OCI-M1 (cell line): ENCODE measurements around the gene MEAK7.
A peak's percentile ranks its signal among the peaks of the same experiment; 100 is the strongest.

Experiments
- DNase-seq: peaks from one replicate; lab custom pipeline; 2025; lab: John Stamatoyannopoulos, UW

The MEAK7 gene, protein sequence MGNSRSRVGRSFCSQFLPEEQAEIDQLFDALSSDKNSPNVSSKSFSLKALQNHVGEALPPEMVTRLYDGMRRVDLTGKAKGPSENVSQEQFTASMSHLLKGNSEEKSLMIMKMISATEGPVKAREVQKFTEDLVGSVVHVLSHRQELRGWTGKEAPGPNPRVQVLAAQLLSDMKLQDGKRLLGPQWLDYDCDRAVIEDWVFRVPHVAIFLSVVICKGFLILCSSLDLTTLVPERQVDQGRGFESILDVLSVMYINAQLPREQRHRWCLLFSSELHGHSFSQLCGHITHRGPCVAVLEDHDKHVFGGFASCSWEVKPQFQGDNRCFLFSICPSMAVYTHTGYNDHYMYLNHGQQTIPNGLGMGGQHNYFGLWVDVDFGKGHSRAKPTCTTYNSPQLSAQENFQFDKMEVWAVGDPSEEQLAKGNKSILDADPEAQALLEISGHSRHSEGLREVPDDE

DNA sequence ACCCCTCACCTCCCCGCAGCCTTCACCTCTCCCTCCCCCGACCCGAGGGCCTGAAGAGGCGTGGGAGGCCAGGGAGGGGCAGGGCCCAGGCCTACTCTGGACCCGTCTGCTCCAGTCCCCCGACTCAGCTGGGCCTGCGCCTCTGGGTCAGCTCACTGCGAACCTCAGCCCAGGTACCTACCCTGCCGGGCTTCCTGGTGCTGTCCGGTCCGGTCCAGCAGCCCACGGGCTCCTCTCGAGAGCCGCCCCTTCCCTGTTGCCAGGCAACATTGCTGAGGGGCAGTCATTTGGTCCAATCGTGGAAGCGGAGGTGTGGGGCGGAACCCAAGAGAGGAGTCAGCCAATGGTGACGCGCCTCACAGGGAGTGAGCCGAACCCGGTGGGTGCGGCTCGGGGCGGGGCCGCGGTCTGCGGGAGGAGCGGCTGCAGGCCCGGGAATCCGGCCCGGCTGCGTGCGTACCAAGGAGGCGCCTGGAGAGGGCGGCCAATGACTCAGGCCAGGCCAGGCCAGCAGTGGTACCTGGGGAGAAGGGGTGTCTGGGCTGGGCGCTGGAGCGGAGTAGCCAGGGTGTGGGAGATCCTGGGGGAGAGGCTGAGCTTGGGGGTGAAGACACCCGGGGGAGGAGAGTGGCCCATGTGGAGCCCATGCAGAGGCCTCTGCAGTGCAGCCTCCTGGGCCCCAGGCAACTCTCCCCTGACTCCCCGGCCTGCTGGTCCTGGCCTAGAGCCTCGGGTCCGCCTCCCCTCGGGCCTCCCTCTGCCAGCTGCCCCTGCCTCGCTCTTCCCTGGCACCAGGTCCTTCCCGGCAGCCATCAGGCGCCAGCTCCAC is at the start of gene MEAK7:
Gene MEAK7, minus strand, starts transcription at position 240 of the 829 bp plus-strand sequence. CDS start 6,573 bp downstream, outside the sequence.
- DNase-seq = peak; percentile 99

DNA sequence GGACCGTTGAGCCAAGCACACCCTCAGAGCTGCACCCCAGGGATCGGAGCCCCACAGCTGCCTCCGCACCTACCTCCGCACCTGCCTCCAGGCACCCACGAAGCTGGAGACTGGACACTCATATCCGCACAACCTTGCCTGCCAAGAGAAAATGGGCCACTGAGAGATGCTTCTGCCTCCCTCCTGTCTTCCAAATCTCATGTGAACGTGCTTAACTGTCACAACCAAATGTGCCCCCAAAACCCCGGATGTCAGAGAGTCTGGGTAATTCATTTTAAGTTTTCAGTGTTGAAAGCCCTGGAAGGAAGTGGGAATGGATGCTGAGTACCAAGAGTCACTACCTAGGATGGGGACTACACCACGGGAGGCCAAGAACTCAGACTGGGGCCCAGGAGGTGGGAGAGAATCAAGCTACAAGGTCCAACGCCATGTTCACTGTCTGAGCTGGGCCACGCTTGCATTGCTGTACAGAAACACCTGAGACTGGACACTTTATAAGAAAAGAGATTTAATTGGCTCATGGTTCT is 49.5 kb upstream of the MEAK7 start:
- no peak for DNase-seq

DNA sequence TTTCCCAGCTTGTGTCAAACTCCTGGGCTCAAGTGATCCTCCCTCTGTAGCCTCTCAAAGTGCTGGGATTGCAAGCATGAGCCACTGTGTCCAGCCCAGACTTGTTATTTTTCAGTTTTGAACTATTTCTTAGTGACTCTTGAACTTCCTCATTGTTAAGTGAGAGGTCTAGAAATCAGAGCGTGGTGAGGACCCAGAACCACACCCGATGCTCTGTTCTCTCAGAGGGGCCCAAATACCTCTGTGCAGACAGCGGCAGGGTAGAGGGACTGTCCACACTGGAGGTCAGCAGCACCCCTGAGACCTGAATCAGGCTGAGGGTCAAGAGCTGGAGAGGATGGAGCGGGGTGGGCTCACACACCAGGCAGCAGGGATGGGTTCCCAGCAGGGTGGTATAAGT is 47.7 kb upstream of the MEAK7 start:
- no peak for DNase-seq

DNA sequence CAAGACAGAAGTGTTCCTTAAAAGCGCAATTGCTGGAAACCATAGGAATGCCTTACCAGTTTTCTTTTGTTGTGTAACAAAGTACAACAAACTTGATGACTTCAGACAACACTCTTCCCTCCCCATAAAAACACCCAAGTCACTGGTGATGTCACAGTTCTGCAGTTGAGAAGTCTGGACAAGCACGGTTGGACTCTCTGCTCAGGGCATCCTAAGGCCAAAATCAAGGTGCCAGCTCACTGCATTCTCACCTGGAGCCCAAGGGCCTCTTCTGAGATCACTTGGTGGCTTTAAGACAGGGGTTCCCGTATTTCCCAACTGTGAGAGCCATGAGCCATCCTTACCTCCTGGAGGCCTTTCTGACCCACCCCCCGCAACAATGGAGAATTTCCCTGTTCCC is 45.6 kb upstream of the MEAK7 start:
- no peak for DNase-seq

DNA sequence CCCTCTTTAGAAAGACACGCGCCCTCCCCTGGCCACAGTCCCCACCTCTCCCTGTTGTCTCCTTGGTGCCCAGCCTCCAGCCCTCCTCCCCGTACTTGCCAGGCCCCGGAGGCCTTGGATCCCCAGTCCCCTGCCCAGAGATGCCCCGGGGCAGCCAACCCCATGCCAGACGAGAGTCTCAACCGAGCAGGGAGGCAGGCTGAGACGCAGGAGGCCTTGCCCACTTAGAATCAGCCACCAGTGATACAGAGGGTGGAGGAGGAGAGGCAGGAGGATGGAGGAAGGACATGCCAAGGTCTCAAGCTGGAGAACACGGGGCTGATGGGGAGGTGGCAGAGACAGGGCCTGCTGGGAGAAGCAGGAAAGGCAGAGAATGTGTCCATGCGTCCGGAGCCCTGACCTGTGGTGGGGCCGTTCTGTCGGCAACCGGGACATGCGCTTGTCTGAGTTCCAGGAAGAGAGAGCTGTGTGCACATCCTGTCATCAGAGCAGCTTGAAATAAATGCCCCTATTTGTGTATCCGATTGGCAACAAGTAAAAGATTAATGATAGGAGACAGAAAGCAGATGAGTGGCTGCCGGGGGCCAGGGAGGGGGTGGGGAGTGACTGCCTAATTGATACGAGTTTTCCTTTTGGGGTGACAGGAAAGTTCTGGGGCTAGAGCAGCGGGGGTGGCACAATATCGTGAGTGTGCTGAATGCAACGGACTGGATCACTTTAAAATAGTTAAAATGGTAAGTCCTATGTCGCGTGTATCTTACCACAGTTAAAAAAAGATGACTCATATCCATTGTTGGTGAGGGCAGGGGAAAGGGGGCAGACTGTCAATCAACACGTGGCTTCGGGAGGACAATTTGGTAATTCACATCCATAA is 44.7 kb upstream of the MEAK7 start:
- peak; percentile 22 for DNase-seq

DNA sequence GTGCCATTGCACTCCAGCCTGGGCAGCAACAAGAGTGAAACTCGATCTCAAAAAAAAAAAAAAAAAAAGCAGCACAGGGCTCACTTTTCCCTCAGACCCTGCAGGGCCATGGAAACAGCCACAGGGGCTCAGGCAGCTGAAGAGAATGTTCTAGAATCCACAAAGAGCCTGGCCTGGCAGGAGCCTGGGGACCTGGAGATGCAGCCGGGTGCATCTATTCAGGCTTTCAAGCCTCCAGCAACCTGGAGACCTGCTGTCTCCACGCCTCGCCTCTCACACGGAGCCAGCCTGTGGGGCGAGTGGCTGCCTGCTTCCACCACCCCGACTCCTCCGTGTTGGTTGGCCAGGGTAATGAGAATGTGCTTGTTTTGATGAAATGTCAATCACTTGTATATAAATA is 44.0 kb upstream of the MEAK7 start:
- no peak for DNase-seq

DNA sequence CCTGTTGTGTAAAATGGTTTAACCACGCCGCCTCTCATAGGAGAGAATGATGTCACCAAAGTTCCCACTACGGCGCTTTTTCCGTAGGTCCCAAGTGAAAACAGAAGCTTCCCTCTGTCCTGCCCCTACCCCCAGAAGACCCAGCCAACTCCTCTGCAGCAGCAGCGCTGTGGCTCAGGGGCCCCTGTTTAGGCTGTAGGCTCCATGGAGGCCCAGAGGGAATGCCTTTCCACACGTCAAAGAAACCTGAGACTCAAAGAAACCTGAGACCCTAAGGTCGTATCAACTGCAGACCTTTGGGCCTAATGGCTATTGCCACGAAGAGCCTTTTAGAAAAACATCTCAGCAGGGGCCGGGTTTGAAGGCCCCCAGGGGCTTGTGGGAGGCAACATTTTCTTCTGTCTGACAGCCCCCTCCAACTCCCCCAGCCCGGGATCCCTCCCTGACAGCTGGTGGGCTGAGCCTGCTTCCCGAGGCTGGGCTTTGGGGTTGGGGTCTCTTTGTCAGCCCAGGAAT is 43.1 kb upstream of the MEAK7 start:
- no peak for DNase-seq

DNA sequence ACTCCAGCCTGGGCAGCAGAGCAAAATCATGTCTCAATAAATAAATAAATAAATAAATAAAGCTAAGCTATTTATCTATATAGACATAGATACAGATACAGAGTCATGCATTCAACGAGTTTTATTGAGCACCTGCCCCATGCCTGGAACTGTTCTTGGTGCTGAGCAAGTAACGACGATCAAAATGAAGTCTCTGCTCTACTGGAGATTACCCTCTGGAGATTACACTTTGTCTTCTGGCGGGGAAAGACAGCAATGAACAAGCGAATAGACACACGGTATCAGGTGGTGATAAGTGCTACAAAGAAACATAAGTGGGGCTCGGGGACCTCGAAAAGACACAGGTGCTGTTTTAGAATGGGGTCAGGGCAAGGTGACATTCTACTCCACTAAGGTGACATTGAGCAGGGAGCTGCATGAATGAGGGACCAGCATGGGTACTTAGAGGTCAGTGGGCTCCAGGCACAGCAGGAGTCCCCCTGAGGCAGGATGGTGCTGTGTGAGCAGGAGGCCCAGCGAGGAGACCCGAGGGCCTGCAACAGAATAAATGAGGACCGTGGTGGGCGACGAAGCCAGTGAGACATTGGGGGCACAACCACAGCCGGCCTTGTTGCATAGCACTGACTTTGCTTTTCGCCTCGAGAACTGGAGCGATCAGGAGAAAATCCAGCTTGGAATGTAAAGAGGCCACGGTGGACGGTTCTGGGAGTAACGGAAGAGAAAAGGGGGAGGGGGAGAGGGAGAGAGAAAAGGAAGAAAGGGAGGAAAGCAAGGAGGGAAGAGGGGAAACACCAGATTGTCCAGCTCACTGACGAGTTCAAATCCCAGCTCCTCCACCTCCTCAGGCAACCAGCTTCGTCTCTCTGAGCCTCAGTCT is 42.4 kb upstream of the MEAK7 start:
- no peak for DNase-seq

DNA sequence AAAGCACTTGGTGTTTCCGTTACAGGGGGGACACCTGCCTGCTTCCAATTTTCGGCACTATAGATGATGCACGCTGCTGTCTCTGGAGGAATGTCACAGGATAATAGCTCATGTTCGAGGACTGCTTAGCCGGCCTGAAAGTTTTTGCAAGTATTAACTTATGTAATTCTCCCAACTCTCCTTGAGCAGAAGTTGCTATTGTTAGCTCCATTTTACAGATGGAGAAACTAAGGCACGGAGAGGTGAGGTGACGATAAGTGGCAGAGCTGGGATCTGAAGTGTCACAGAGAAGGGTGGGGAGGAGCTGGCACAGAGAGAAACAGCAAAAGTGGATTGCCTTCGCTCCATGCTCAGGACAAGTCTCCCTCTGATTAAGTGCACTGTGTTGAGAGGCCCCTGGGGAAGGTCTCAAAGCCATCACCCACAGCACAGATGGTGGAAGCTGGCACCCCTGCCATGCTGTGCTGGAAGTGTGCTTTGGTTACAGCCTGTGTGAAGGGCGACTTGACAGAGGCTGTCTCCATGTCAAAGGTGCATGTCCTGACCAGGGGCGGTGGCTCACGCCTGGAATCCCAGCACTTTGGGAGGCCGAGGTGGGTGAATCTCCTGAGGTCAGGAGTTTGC is 40.8 kb upstream of the MEAK7 start:
- no peak for DNase-seq

DNA sequence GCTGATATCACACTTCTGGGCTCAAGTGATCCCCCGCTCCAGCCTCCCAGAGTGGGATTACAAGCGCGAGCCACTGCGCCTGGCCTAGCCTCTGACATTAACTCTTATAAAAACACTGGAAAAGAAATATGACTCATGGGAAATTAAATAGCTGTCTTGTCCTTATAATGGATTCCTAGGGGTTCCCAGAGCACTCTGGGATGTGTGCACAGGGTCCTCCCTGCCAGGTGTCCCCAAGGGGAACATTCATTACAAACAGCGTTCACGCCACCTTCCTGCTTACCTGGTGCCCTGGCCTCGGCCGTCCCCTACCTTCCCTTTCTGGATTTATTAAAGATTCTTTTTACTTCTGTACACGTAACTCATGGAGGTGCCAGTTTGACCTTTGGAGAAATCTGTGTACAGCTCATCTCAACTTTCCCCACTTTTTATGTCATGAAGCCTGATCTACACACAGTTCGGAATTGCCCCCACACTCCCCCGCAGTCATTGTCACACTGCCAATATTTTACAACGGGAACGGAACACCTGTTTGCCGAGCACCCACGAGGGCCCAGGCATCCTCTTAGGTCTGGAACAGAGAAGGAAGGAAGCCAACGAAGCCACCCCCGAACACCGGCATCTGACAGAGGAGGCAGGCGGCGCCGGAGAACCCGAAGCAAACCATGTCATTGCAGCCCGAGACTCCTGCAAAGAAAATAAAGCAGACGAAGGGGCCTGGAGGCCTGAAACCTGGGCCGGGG is 39.7 kb upstream of the MEAK7 start:
- no peak for DNase-seq

DNA sequence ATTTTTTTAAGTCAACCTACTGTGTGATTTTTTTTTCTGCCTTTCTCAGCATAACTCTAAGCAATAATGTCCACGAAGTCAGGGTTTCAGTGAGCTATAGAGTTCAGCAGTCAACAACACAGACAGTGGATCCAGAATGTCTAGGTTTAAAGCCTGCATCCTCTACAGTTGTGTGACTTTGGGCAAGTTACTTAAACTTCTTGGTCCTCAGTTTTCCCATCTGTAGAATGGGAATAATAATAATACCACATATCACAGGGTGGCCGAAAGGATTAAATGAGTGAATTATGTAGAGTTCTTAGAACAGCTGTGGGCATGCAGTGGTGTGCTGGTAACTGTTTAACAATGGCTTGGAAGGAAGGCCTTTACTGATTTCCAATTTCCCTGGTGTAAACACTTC is 38.8 kb upstream of the MEAK7 start:
- no peak for DNase-seq

DNA sequence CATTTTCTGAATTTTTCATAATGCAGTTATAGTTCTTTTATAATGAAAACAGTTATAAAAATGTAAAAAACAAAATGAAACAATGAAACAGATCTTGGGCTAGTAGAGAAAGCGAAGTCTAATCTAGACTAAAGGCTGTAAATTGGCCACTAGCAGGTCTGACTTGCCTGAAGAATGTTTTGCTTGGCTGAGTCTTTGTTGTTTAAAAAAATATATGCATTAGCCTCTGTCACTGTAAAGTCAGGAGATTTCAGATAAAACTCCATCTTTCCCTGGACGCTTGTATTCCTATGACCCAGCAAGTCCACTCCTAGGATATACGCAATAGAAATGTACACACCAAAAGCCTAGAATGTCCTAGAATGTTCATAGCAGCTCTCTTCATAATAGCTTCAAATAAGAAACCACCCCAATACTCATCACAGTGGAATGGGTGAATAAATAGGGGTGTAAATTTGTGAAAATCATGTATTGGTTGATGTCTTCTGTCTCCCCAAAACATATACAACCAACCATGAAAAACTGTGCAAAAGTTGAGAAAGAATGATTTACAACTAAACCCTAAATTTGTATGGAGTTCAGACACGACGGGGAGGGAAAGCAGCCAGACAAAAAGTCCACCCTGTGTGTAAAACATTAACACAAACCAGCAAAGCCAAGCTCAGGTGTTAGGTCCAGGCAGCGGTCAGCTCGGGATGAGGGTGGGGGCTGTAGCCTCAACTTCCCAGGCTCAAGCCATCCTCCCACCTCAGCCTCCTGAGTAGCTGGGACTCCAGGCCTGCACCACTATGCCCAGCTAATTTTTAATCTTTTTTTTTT is 37.7 kb upstream of the MEAK7 start:
- DNase-seq = no peak

DNA sequence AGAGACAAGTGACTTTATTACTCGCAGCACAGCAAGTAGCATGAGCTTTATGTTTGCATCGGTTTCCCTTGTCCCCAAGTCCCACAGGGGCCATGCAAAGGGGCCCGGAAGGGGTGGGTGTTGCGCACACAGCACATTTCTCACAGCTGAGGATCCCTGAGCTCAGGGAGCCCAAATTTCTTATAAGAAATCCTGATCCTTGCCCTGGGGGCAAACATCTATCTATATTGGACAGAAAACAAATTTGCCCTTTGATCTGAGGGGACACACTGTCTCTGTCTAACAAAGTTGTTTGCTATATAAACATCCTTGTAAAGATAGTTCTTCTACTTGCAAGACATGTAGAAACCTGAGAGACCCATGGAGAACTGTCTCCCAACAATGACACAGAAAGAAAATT is 35.7 kb upstream of the MEAK7 start:
- DNase-seq = no peak

DNA sequence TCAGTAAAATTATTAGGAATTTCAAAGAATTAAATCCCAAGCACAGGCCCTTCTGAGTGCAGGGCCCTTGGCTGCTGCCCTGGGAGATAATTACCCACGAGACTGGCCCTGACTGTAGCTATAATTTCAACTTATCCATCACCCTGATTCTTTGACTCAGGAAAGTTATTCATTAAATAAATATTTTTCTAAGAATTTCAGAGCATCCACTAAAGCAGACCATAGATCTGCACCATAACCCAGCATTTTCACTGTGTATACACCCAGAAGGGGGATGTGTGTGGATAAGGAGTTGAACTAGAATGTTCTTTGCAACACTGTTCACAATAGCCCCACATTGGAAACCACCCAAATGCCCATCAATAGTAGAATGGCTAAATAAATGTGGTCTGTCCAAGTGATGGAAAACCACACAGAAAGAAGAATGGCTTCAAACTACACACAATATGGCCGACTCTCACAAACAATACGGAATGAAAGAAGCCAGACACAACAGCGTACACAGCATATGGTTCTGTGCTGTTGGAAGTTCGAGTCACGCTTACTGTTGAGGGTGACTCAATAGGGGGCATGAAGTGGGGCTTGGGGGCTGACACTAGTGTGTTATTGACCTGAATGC is 33.9 kb upstream of the MEAK7 start:
- no peak for DNase-seq

DNA sequence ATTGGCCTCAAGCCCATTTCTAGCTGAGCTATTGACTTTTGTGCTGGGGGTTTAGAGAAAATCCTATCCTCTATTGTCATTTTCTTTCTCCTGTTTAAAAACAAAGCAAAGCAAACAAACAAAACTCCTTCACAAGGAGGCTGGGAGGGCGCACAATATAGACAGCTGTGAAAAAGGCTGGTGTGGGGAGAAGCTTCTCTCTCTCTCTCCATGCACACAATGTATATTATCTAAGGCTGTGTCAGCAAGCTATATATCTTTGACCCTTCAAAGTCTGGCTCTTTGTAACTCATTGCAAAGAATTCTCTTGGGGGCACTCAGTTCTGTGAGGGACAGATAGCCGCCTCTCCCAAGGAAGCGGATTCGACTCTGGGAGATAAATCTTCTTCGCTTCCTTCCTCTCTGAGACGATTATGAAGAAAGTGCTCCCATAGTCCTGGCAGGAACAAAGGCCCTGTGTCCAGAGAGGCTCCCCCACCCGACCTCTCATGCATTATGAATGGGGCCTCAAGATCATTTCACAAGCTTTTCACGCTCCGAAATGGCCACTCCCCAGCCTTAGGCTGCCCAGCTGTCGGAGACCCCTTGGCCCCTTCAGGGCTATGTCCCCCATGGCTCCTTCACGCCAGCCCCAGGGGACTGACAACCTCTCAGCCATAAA is 33.2 kb upstream of the MEAK7 start:
- DNase-seq = no peak

DNA sequence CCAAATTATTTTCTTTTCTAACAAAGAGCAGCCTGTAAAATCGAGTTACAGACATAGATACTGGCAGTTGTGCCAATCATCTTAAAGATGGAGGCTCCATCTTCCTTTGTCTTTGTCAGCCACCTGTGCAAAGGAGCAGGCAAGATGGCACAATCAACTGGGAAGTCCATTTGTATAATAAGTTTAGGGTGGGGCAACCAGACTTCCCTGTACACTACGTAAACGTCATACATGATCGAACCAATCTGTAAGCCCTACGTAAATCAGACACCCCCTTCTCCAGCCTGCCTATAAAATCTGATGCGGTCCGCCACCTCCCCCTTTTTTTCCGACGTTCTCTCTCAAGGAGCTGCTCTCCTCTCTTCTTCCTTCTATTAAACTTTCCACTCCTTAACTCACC is 31.4 kb upstream of the MEAK7 start:
- DNase-seq = no peak

DNA sequence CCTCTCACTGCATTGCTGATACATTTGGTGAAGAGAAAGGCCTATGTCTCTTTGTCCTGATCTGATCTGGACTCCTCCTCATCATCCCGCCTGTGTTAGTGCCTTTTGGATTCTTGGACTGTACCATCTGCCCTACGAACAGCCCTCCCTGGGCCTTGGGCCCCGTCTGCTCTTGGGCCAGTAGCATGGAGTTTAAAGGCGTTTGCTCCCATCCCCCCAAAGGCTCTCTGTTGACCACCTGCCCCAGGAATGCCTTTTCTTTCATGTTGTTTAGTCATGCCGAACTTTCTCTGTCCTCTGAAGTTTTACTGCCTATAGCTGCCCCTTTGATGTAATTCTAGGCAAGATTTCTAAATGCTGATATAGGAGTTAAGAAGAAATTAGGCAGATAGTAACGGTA is 30.9 kb upstream of the MEAK7 start:
- no peak for DNase-seq

DNA sequence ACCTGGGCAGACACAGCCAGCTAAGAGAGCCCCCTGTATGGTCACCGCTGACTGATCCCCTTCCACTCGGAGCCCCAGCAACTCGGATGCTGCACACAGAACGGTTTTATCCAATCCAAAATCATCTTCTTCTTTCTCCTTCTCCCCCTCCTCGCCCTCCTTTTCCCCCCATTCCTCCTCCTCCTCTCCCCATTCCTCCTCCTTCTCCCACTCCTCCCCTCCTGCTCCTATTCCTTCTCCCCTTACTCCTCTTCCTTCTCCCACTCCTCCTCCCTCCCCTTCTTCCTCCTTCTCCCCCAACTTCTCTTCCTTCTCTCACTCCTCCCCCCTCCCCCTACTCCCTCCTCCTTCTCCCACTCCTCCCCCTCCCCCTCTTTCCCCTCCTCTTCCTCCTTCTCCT is 30.4 kb upstream of the MEAK7 start:
- DNase-seq = no peak
